Hepatocyte (in vitro differentiated cells): ENCODE measurements around the gene TOR1AIP2. TPM values are rescaled to one million over a fixed set of nuclear protein-coding genes. Genes with fewer than 3 reads are reported as not detected.
A peak's percentile ranks its signal among the peaks of the same experiment; 100 is the strongest.

Experiments used
- DNase-seq: peaks from one replicate; pipeline ENCODE4 v3.0.0-alpha.2; 2016; ENCODE audit warnings: low spot score
- H2AFZ ChIP-seq: fragments of 200-600 bp; sonication (generic); 2 replicates; pipeline ENCODE4 v1.6.0; 2016; ENCODE audit warnings: antibody characterized with exemption, mild to moderate bottlenecking
- H3K27ac ChIP-seq: fragments of 200-600 bp; sonication (generic); 2 replicates; pipeline ENCODE4 v1.5.1; 2016; ENCODE audit warnings: mild to moderate bottlenecking
- H3K27me3 ChIP-seq: fragments of 200-600 bp; sonication (generic); 2 replicates; pipeline ENCODE4 v1.6.1; 2016
- H3K36me3 ChIP-seq: fragments of 200-600 bp; sonication (generic); replicated peaks from 2 replicates; pipeline ENCODE4 v1.5.1; 2016; ENCODE audit warnings: low read depth; ENCODE audit not compliant: insufficient read depth
- H3K4me1 ChIP-seq: fragments of 200-600 bp; sonication (generic); 2 replicates; pipeline ENCODE4 v1.5.1; 2016; ENCODE audit warnings: mild to moderate bottlenecking, moderate library complexity; ENCODE audit not compliant: insufficient read depth
- H3K4me2 ChIP-seq: fragments of 200-600 bp; sonication (generic); 2 replicates; pipeline ENCODE4 v1.6.0; 2016
- H3K4me3 ChIP-seq: fragments of 200-600 bp; sonication (generic); 2 replicates; pipeline ENCODE4 v1.5.1; 2016; ENCODE audit warnings: mild to moderate bottlenecking
- H3K79me2 ChIP-seq: fragments of 200-600 bp; sonication (generic); 2 replicates; pipeline ENCODE4 v1.6.0; 2017; ENCODE audit warnings: mild to moderate bottlenecking
- H3K9me2 ChIP-seq: fragments of 200-600 bp; sonication (generic); replicated peaks from 2 replicates; pipeline ENCODE4 v1.6.0; 2017; ENCODE audit warnings: mild to moderate bottlenecking; ENCODE audit not compliant: insufficient read depth
- H3K9me3 ChIP-seq: fragments of 200-600 bp; sonication (generic); 2 replicates; pipeline ENCODE4 v1.5.1; 2016; ENCODE audit warnings: low read depth, mild to moderate bottlenecking
- H4K20me1 ChIP-seq: fragments of 200-600 bp; sonication (generic); 2 replicates; pipeline ENCODE4 v1.6.0; 2016; ENCODE audit warnings: mild to moderate bottlenecking; ENCODE audit not compliant: insufficient read depth, poor library complexity, severe bottlenecking
- CTCF ChIP-seq: fragments of 200-600 bp; sonication (generic); IDR thresholded peaks from 2 replicates; pipeline ENCODE4 v1.5.1; 2016; ENCODE audit warnings: antibody characterized with exemption, mild to moderate bottlenecking; ENCODE audit not compliant: poor library complexity
- EZH2 ChIP-seq: fragments of 200-600 bp; sonication (generic); IDR thresholded peaks from 2 replicates; pipeline ENCODE4 v1.6.1; 2016; ENCODE audit warnings: antibody characterized with exemption, mild to moderate bottlenecking, borderline replicate concordance
- EZH2phosphoT487 ChIP-seq: fragments of 200-600 bp; sonication (generic); IDR thresholded peaks from one replicate; pipeline ENCODE4 v1.6.1; 2018; ENCODE audit warnings: antibody characterized with exemption, mild to moderate bottlenecking, low read depth, moderate library complexity; ENCODE audit not compliant: unreplicated experiment, severe bottlenecking
- WGBS: methylation state at CpG from one replicate; pipeline ENCODE4 v1.1.6; 2016; ENCODE audit warnings: low lambda C conversion rate; ENCODE audit errors: missing lambda C conversion rate; 5-methylcytosine and 5-hydroxymethylcytosine counted together
- polyA plus RNA-seq: library from polyadenylated mRNA; unstranded; fragments of >200 nt; fragmentation: Nextera tagmentation; extraction: Ambion mirVana; gene quantifications from 2 replicates; pipeline ENCODE4 v1.2.1, GENCODE V29; 2016
- total RNA-seq: library from RNA; depleted of rRNA; stranded (reverse); fragments of >200 nt; gene quantifications from 2 replicates; pipeline ENCODE4 v1.2.3, GENCODE V29; 2014

Gene TOR1AIP2
- total and polyA plus RNA-seq, 2 experiments from 2014 or later: 36.6 to 158 TPM

- Histone ChIP-seq H3K9me3 (no peaks in the 10 kb centered on the region), H2AFZ (no peak overlapping the region), H3K9me2 (no peaks in the 10 kb centered on the region), H3K4me1 (peaks cover 29% of the 10 kb centered on the region), H3K4me2 (peak overlapping the region; percentile 81), H3K79me2 (peaks cover 96% of the 10 kb centered on the region), H3K27me3 (no peaks in the 10 kb centered on the region), H3K4me3 (no peak overlapping the region), H3K36me3 (no peaks in the 10 kb centered on the region), H4K20me1 (peaks cover 60% of the 10 kb centered on the region), H3K27ac (peak overlapping the region; percentile 82)
- WGBS: 94% methylated on average over 5 of the region's 5 CpGs
- TF ChIP-seq EZH2phosphoT487: no peak
- no peak for TF ChIP-seq CTCF
- TF ChIP-seq EZH2: no peak
- DNase-seq: no peak
These were observed 5.0 kb downstream of the TOR1AIP2 start for GRCh38 chr1:179872558-179872957.

- Histone ChIP-seq H2AFZ (no peak overlapping the region), H3K79me2 (peaks cover 96% of the 10 kb centered on the region), H4K20me1 (peaks cover 66% of the 10 kb centered on the region), H3K27me3 (no peaks in the 10 kb centered on the region), H3K27ac (peak overlapping the region; percentile 82), H3K36me3 (no peaks in the 10 kb centered on the region), H3K4me2 (peak overlapping the region; percentile 81), H3K9me2 (no peaks in the 10 kb centered on the region), H3K4me1 (peaks cover 29% of the 10 kb centered on the region), H3K9me3 (no peaks in the 10 kb centered on the region), H3K4me3 (no peak overlapping the region)
- DNase-seq: no peak
- WGBS: 68% methylated on average over 1 of the region's 1 CpG
- TF ChIP-seq EZH2phosphoT487: no peak
- no peak for TF ChIP-seq EZH2
- TF ChIP-seq CTCF: no peak
These were observed 5.7 kb downstream of the TOR1AIP2 start for GRCh38 chr1:179871940-179872339.

- H3K36me3 ChIP-seq: no peaks in the 10 kb centered on the region
- no peak overlapping the region for H3K4me2 ChIP-seq
These were observed 6.7 kb downstream of the TOR1AIP2 start for GRCh38 chr1:179870870-179871269.

More at GRCh38 chr1:179870870-179871269, 6.7 kb downstream of the TOR1AIP2 start:
- no peak overlapping the region for H3K27ac ChIP-seq
- H3K4me1 ChIP-seq: peaks cover 29% of the 10 kb centered on the region
- DNase-seq: no peak
- no peaks in the 10 kb centered on the region for H3K9me2 ChIP-seq
- 90% methylated on average over 1 of the region's 1 CpG for WGBS
- peaks cover 100% of the 10 kb centered on the region for H3K79me2 ChIP-seq
- TF ChIP-seq EZH2phosphoT487: no peak
- no peak for TF ChIP-seq EZH2
- TF ChIP-seq CTCF: no peak
- no peak overlapping the region for H2AFZ ChIP-seq
- H3K9me3 ChIP-seq: no peaks in the 10 kb centered on the region
- no peaks in the 10 kb centered on the region for H3K27me3 ChIP-seq
- peaks cover 74% of the 10 kb centered on the region for H4K20me1 ChIP-seq
- H3K4me3 ChIP-seq: no peak overlapping the region
